Mesenchymal stem cell (in vitro differentiated cells and primary cell): ENCODE results near the gene SHTN1.
A peak's percentile ranks its signal among the peaks of the same experiment; 100 is the strongest.

Experiments used
- DNase-seq: peaks from one replicate; pipeline ENCODE4 v3.0.0-alpha.2; 2013
- H2AFZ ChIP-seq: one replicate; pipeline ENCODE4 v1.6.1; 2013; ENCODE audit warnings: low read depth, mild to moderate bottlenecking, control low read depth, inconsistent platforms, low read length, moderate library complexity
- H2AK5ac ChIP-seq: 2 replicates; pipeline ENCODE4 v1.6.1; 2013; ENCODE audit warnings: low read length, moderate library complexity, mild to moderate bottlenecking, inconsistent platforms; ENCODE audit not compliant: severe bottlenecking
- H2BK120ac ChIP-seq: one replicate; pipeline ENCODE4 v1.6.1; 2013; ENCODE audit warnings: low read depth, mild to moderate bottlenecking, inconsistent platforms, low read length, moderate library complexity
- H2BK12ac ChIP-seq, 2 experiments: one replicate each; pipeline ENCODE4 v1.6.1; 2013; ENCODE audit warnings: inconsistent platforms in 2 of 2, low read length in 2 of 2, mild to moderate bottlenecking in 2 of 2, moderate library complexity in 2 of 2, control low read depth in 1 of 2
- H2BK15ac ChIP-seq: one replicate; pipeline ENCODE4 v1.6.1; 2013; ENCODE audit warnings: mild to moderate bottlenecking, low read depth, inconsistent platforms; ENCODE audit not compliant: poor library complexity, severe bottlenecking
- H2BK5ac ChIP-seq: 2 replicates; pipeline ENCODE4 v1.6.1; 2013; ENCODE audit warnings: low read depth, mild to moderate bottlenecking, low read length, control low read depth, inconsistent platforms; ENCODE audit not compliant: poor library complexity, severe bottlenecking
- H3K14ac ChIP-seq, 2 experiments: one replicate each; pipeline ENCODE4 v1.6.1; 2013; ENCODE audit warnings: inconsistent platforms in 2 of 2, low read length in 2 of 2, control low read depth in 1 of 2, mild to moderate bottlenecking in 1 of 2, moderate library complexity in 1 of 2
- H3K18ac ChIP-seq, 2 experiments: one replicate each; pipeline ENCODE4 v1.6.1; 2013; ENCODE audit warnings: inconsistent platforms in 2 of 2, low read length in 2 of 2, control low read depth in 1 of 2, low read depth in 1 of 2, mild to moderate bottlenecking in 1 of 2
- H3K23ac ChIP-seq, 2 experiments: one replicate each; pipeline ENCODE4 v1.6.1; 2013; ENCODE audit warnings: inconsistent platforms in 2 of 2, low read length in 2 of 2, mild to moderate bottlenecking in 2 of 2, moderate library complexity in 2 of 2, control low read depth in 1 of 2
- H3K27ac ChIP-seq: 2 replicates; pipeline ENCODE4 v1.5.1; 2013; ENCODE audit warnings: mild to moderate bottlenecking, moderate library complexity, low read length, control low read depth, inconsistent platforms; ENCODE audit not compliant: poor library complexity, severe bottlenecking
- H3K27me3 ChIP-seq, 2 experiments: 2 replicates each; pipeline versions ENCODE4 v1.6.1 to v1.7.0; 2013; ENCODE audit warnings: low read length in 2 of 2, mild to moderate bottlenecking in 2 of 2, moderate library complexity in 2 of 2, control low read depth in 1 of 2, inconsistent platforms in 1 of 2; ENCODE audit not compliant: control insufficient read depth in 1 of 2, insufficient read depth in 1 of 2
- H3K36me3 ChIP-seq, 2 experiments: 2 replicates each; pipeline versions ENCODE4 v1.6.1 to v1.7.0; 2013; ENCODE audit warnings: low read length in 2 of 2, control low read depth in 1 of 2, inconsistent platforms in 1 of 2, low read depth in 1 of 2, mild to moderate bottlenecking in 1 of 2; ENCODE audit not compliant: insufficient read depth in 2 of 2, control insufficient read depth in 1 of 2
- H3K4ac ChIP-seq, 2 experiments: one replicate each; pipeline ENCODE4 v1.6.1; 2013; ENCODE audit warnings: inconsistent platforms in 2 of 2, low read length in 2 of 2, mild to moderate bottlenecking in 2 of 2, moderate library complexity in 2 of 2, control low read depth in 1 of 2, low read depth in 1 of 2
- H3K4me1 ChIP-seq: 2 replicates; pipeline ENCODE4 v1.6.1; 2013; ENCODE audit warnings: low read depth, low read length, control low read depth; ENCODE audit not compliant: control insufficient read depth, insufficient read depth
- H3K4me2 ChIP-seq: 2 replicates; pipeline ENCODE4 v1.6.1; 2013; ENCODE audit warnings: low read length, mild to moderate bottlenecking, inconsistent platforms; ENCODE audit not compliant: poor library complexity, severe bottlenecking
- H3K4me3 ChIP-seq, 2 experiments: 2 replicates each; pipeline versions ENCODE4 v1.5.1 to v1.7.0; 2013; ENCODE audit warnings: low read length in 2 of 2, mild to moderate bottlenecking in 2 of 2, control low read depth in 1 of 2, low read depth in 1 of 2; ENCODE audit not compliant: insufficient read depth in 1 of 2
- H3K79me1 ChIP-seq: replicated peaks from 2 replicates; pipeline ENCODE4 v1.6.1; 2013; ENCODE audit warnings: mild to moderate bottlenecking, control low read depth, low read length, inconsistent platforms; ENCODE audit not compliant: poor library complexity, severe bottlenecking
- H3K9ac ChIP-seq: 2 replicates; pipeline ENCODE4 v1.7.0; 2013; ENCODE audit warnings: mild to moderate bottlenecking, low read length, moderate library complexity
- H3K9me3 ChIP-seq: 2 replicates; pipeline ENCODE4 v1.7.0; 2013; ENCODE audit warnings: mild to moderate bottlenecking, low read length; ENCODE audit not compliant: control insufficient read depth
- H4K8ac ChIP-seq: one replicate; pipeline ENCODE4 v1.6.1; 2013; ENCODE audit warnings: inconsistent platforms, mild to moderate bottlenecking, low read length, moderate library complexity
- H4K91ac ChIP-seq: one replicate; pipeline ENCODE4 v1.6.1; 2013; ENCODE audit warnings: mild to moderate bottlenecking, low read length, inconsistent platforms
- whole genome bisulfite sequencing: methylation state at CpG from one replicate; pipeline ENCODE4 v1.1.7; 2013; ENCODE audit warnings: mixed read lengths; 5-methylcytosine and 5-hydroxymethylcytosine counted together

SHTN1 gene

DNA sequence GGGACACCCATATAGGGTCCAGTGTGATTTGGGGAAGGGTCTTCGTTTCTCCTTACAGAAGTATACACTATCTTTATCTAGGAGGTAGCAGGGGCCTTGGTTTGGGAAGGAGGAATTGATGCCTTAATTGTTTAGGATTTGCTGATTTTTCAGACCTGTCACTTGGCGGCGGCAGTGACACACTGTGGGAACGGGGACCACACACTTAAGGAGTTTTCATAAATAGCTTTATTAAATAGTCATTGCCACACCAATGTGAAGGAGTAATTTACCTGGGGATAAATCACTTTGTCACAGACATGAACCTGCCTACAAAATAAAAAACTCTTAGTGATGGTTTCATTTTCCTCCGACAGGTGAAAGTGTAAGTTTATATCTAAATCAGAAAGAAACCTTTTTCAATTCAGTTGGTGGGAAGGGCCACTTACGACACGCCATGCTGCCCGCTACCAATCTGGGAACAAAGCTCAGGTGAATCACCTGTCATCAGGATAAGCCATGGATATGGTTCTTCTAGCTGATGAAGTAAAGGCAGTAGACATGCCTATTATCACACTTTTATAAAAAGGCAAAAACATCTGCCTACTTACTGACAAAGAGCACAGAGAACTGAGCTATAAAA lies 168.0 kb downstream of the SHTN1 start:
- H3K27ac ChIP-seq = no peak overlapping the region
- H4K91ac ChIP-seq = no peak overlapping the region
- no peak overlapping the region for H3K23ac ChIP-seq
- no peak overlapping the region for H2BK12ac ChIP-seq
- H3K79me1 ChIP-seq = no peaks in the 10 kb centered on the region
- H3K18ac ChIP-seq = no peak overlapping the region
- H2AK5ac ChIP-seq = no peak overlapping the region
- H4K8ac ChIP-seq = no peak overlapping the region
- H3K4ac ChIP-seq = no peak overlapping the region
- no peak overlapping the region for H2AFZ ChIP-seq
- 66% methylated on average over 6 of the region's 8 CpGs for WGBS
- no peak overlapping the region for H2BK5ac ChIP-seq
- no peak overlapping the region for H3K4me3 ChIP-seq
- no peak overlapping the region for H3K4me2 ChIP-seq
- no peak overlapping the region for H3K14ac ChIP-seq
- peaks cover 0 to 3% of the 10 kb centered on the region in 2 experiments for H3K36me3 ChIP-seq
- H3K9me3 ChIP-seq = no peaks in the 10 kb centered on the region
- H3K27me3 ChIP-seq = peaks cover 0 to 20% of the 10 kb centered on the region in 2 experiments
- peaks cover 5% of the 10 kb centered on the region for H3K4me1 ChIP-seq
- H2BK15ac ChIP-seq = no peak overlapping the region
- H3K9ac ChIP-seq = no peak overlapping the region
- no peak overlapping the region for H2BK120ac ChIP-seq
- peak; percentile 8 for DNase-seq

DNA sequence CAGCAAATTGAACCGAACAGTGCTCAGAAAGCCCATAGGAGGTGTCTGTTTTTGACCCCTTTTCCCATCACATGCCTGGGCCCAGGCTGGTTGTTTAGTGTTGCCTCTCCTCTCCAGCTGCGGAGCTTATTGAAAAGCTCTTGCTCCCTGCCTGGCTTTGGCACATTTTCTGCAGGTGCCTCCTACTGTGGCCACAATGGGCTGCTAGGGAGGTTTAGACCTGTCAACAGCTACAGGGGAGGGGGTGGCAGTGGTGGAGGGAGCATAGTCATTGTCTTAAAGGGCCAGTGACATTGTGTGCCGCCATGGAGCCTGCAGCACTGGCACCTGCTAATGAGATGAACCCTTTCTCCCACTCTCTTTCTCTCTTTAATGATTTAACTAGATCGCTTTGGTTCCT lies 168.9 kb downstream of the SHTN1 start:
- no peak for DNase-seq
- no peak overlapping the region for H3K14ac ChIP-seq
- 25% methylated on average over 4 of the region's 4 CpGs for WGBS

DNA sequence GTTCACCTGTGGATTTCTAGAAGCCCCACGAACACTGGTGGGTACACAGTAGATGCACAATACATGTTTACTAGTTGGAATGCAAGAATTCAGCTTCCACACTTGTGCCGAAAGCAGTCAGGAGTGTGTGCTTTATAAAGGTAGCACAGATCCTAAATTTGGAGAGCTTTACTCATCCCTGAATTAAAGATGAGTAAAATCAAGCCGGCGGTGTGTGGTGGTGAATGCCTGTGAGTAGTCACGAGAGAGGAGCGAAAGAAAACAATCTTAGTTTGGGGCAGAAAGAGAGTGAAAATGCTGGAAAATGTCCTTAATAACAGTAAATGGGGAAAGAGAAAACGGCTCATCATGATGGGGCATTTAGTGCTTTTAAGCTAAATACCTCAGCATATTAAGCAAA lies 169.3 kb downstream of the SHTN1 start:
- no peak overlapping the region for H2AFZ ChIP-seq
- peaks cover 5% of the 10 kb centered on the region for H3K4me1 ChIP-seq
- 72% methylated on average over 6 of the region's 7 CpGs for WGBS
- H3K79me1 ChIP-seq = no peaks in the 10 kb centered on the region
- no peak overlapping the region for H3K27ac ChIP-seq
- no peak for DNase-seq
- peaks cover 0 to 3% of the 10 kb centered on the region in 2 experiments for H3K36me3 ChIP-seq
- H3K18ac ChIP-seq = no peak overlapping the region
- H4K8ac ChIP-seq = no peak overlapping the region
- no peak overlapping the region for H3K14ac ChIP-seq
- H3K4ac ChIP-seq = no peak overlapping the region
- H3K4me2 ChIP-seq = no peak overlapping the region
- no peak overlapping the region for H2BK15ac ChIP-seq
- H2AK5ac ChIP-seq = no peak overlapping the region
- no peak overlapping the region for H3K23ac ChIP-seq
- H2BK120ac ChIP-seq = no peak overlapping the region
- H3K4me3 ChIP-seq = no peak overlapping the region
- H2BK12ac ChIP-seq = no peak overlapping the region
- H3K27me3 ChIP-seq = peaks cover 0 to 20% of the 10 kb centered on the region in 2 experiments
- H4K91ac ChIP-seq = no peak overlapping the region
- H3K9ac ChIP-seq = no peak overlapping the region
- no peaks in the 10 kb centered on the region for H3K9me3 ChIP-seq
- no peak overlapping the region for H2BK5ac ChIP-seq

More for the DNA sequence above, 168.9 kb downstream of the SHTN1 start:
- Histone ChIP-seq H2AFZ (no peak overlapping the region), H3K4me1 (peaks cover 5% of the 10 kb centered on the region), H2BK120ac (no peak overlapping the region), H2BK12ac (no peak overlapping the region), H4K8ac (no peak overlapping the region), H2BK15ac (no peak overlapping the region), H3K18ac (no peak overlapping the region), H3K4ac (no peak overlapping the region), H4K91ac (no peak overlapping the region), H3K9ac (no peak overlapping the region), H3K27ac (no peak overlapping the region), H3K79me1 (no peaks in the 10 kb centered on the region), H2BK5ac (no peak overlapping the region), H2AK5ac (no peak overlapping the region), H3K27me3 (peaks cover 0 to 20% of the 10 kb centered on the region in 2 experiments), H3K4me3 (no peak overlapping the region), H3K23ac (no peak overlapping the region), H3K36me3 (peaks cover 0 to 3% of the 10 kb centered on the region in 2 experiments), H3K9me3 (no peaks in the 10 kb centered on the region), H3K4me2 (no peak overlapping the region)

DNA sequence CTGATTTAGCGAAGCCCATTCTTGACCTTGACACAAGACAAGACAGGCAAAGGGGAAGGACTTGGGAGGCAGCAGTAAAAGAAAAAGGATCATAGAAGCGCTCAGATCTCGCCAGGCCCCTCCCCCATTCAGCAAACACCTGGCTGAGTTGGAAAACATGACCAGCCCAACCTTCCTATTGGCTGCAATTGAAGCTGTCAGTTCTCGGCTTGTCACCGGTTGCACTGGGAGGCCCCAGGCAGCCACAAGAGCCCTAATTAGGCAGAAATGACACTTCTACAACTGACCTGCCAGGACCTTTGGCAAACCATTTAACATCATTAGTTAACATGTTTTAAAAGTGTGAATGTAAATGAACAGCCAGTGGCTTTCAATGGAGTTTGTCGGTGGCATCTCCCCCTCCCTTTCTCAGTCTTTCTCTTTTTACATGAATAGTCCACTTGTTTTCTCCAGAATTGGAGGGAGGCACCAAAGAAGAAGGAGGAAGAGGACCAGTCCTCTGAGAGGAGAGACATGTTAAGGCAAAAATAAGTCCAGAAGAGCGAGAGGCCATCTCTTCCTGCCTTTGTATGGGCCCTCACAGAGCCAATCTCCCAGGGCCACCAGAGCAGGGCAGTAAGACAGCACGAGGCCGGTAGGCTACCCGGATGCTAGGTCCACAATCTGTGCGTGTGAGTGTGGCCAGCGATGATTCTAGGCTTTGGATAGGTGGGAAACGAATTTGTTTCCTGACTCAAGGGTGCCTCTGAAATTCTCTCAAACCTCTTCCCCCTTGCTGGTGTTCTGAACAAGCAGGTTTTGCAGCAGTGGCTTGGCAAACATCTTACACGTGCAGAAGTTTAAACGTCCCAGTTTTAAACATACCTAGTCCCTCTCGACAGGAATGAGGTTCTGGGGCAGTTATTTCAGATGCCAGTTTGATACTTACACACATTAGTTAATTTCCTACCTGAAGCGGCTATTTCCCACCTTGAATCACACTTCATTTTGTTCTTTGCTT lies 170.7 kb downstream of the SHTN1 start:
- no peak overlapping the region for H3K27ac ChIP-seq
- no peaks in the 10 kb centered on the region for H3K79me1 ChIP-seq
- H3K4ac ChIP-seq = no peak overlapping the region
- peaks cover 0 to 20% of the 10 kb centered on the region in 2 experiments for H3K27me3 ChIP-seq
- DNase-seq = no peak
- peaks cover 0 to 3% of the 10 kb centered on the region in 2 experiments for H3K36me3 ChIP-seq
- no peak overlapping the region for H3K9ac ChIP-seq
- H3K4me3 ChIP-seq = no peak overlapping the region
- H4K91ac ChIP-seq = no peak overlapping the region
- H2BK120ac ChIP-seq = no peak overlapping the region
- H2AFZ ChIP-seq = no peak overlapping the region
- H2BK12ac ChIP-seq = no peak overlapping the region
- no peak overlapping the region for H2BK5ac ChIP-seq
- 66% methylated on average over 13 of the region's 17 CpGs for WGBS
- H3K4me2 ChIP-seq = no peak overlapping the region
- H3K9me3 ChIP-seq = no peaks in the 10 kb centered on the region
- H3K4me1 ChIP-seq = peaks cover 5% of the 10 kb centered on the region
- H4K8ac ChIP-seq = no peak overlapping the region
- H3K23ac ChIP-seq = no peak overlapping the region
- no peak overlapping the region for H3K18ac ChIP-seq
- no peak overlapping the region for H3K14ac ChIP-seq
- H2AK5ac ChIP-seq = no peak overlapping the region
- no peak overlapping the region for H2BK15ac ChIP-seq
